GM12891 (cell line): ENCODE data around the gene MATN4.

Source experiments
- POLR2AphosphoS5 ChIP-seq: IDR thresholded peaks from 2 replicates; pipeline ENCODE4 v1.6.1; 2011; ENCODE audit warnings: low read depth, low read length, control low read depth
- SPI1 ChIP-seq: IDR thresholded peaks from 2 replicates; pipeline ENCODE4 v1.6.1; 2011; ENCODE audit warnings: low read depth, low read length, control low read depth

GRCh38 chr20:45266977-45267376 is 41.1 kb downstream of the MATN4 start:
- TF ChIP-seq POLR2AphosphoS5 (no peak), SPI1 (no peak)
